PFSK-1 (cell line): ENCODE results near the gene A1CF.

Source experiments
- FOXP2 ChIP-seq: optimal IDR thresholded peaks from 2 replicates; pipeline ENCODE3; 2011; ENCODE audit warnings: borderline replicate concordance, control low read depth, inconsistent platforms; ENCODE audit not compliant: insufficient read depth; ENCODE audit errors: extremely low read length, extremely low read depth
- POLR2AphosphoS5 ChIP-seq: IDR thresholded peaks from 2 replicates; pipeline ENCODE4 v1.6.1; 2012; ENCODE audit warnings: low read depth, mild to moderate bottlenecking, control low read depth, low read length, moderate library complexity
- SIN3A ChIP-seq: IDR thresholded peaks from 2 replicates; pipeline ENCODE4 v1.6.1; 2012; ENCODE audit warnings: mild to moderate bottlenecking, low read length, moderate library complexity, borderline replicate concordance; ENCODE audit not compliant: insufficient read depth
- TAF1 ChIP-seq: IDR thresholded peaks from 2 replicates; pipeline ENCODE4 v1.6.1; 2012; ENCODE audit warnings: low read length, control low read depth, borderline replicate concordance; ENCODE audit not compliant: insufficient read depth
- TF ChIP-seq, protein P1 (sequence below), 2 experiments: IDR thresholded peaks; 2 replicates each; pipeline versions ENCODE4 v1.6.1 to v1.8.0; 2011 to 2012; ENCODE audit warnings: low read depth in 2 of 2, low read length in 2 of 2, control low read depth in 1 of 2, inconsistent platforms in 1 of 2, mild to moderate bottlenecking in 1 of 2, moderate library complexity in 1 of 2; ENCODE audit not compliant: insufficient read depth in 1 of 2

A1CF gene

DNA sequence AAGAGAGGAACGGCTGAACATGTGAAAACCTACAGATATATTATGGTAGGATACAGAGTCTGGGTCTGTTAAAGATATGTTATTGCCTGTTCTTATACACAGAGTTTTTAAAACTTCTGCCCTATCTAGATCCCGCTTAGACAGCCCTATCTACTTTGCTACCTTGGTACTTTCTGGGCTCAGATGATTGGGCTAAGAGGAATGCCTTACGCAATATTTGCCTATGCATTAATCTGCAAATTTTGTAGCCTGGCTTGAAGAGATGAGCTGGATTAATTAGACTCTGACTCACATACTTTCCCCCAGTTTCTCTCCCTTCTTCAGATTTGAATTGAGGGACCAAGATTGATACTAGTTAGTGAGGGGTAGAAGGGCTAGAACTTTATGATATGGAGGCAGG is 33.6 kb upstream of the A1CF start:
- TF ChIP-seq SIN3A (no peak), TAF1 (no peak), POLR2AphosphoS5 (no peak), FOXP2 (no peak)
- TF ChIP-seq, protein P1, sequence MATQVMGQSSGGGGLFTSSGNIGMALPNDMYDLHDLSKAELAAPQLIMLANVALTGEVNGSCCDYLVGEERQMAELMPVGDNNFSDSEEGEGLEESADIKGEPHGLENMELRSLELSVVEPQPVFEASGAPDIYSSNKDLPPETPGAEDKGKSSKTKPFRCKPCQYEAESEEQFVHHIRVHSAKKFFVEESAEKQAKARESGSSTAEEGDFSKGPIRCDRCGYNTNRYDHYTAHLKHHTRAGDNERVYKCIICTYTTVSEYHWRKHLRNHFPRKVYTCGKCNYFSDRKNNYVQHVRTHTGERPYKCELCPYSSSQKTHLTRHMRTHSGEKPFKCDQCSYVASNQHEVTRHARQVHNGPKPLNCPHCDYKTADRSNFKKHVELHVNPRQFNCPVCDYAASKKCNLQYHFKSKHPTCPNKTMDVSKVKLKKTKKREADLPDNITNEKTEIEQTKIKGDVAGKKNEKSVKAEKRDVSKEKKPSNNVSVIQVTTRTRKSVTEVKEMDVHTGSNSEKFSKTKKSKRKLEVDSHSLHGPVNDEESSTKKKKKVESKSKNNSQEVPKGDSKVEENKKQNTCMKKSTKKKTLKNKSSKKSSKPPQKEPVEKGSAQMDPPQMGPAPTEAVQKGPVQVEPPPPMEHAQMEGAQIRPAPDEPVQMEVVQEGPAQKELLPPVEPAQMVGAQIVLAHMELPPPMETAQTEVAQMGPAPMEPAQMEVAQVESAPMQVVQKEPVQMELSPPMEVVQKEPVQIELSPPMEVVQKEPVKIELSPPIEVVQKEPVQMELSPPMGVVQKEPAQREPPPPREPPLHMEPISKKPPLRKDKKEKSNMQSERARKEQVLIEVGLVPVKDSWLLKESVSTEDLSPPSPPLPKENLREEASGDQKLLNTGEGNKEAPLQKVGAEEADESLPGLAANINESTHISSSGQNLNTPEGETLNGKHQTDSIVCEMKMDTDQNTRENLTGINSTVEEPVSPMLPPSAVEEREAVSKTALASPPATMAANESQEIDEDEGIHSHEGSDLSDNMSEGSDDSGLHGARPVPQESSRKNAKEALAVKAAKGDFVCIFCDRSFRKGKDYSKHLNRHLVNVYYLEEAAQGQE (IDR thresholded peaks at IDR 0.05; ENCODE audit: insufficient read depth in 1 of 2, low read depth in 2 of 2, low read length in 2 of 2): no peak

- TF ChIP-seq FOXP2: no peak
- TF ChIP-seq, protein P1 (IDR thresholded peaks at IDR 0.05; ENCODE audit: insufficient read depth in 1 of 2, low read depth in 2 of 2, low read length in 2 of 2): no peak
- TF ChIP-seq TAF1: no peak
- no peak for TF ChIP-seq POLR2AphosphoS5
- TF ChIP-seq SIN3A: no peak
These were observed 33.1 kb upstream of the A1CF start for GRCh38 chr10:50918529-50918928.

DNA sequence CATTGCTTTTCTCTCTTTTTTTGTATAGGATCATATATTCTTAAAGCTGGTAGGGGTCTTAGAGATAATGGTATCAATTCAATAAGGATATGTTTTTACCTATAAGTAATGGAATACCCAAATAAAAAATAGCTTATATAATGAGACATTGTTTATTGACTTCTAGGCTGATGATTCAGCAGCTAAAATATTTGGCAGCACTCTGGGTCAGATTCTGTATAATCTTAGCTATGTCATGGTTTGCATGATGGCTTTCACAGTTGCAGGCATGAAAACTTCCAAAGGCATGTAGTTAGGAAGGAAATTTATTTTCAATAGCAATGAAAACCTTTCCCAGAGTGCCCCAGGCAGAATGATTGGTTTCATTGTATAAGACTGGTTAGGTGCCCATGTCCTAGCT is 32.1 kb upstream of the A1CF start:
- no peak for TF ChIP-seq TAF1
- TF ChIP-seq POLR2AphosphoS5: no peak
- no peak for TF ChIP-seq SIN3A
- TF ChIP-seq FOXP2: no peak
- TF ChIP-seq, protein P1 (IDR thresholded peaks at IDR 0.05; ENCODE audit: insufficient read depth in 1 of 2, low read depth in 2 of 2, low read length in 2 of 2): no peak

DNA sequence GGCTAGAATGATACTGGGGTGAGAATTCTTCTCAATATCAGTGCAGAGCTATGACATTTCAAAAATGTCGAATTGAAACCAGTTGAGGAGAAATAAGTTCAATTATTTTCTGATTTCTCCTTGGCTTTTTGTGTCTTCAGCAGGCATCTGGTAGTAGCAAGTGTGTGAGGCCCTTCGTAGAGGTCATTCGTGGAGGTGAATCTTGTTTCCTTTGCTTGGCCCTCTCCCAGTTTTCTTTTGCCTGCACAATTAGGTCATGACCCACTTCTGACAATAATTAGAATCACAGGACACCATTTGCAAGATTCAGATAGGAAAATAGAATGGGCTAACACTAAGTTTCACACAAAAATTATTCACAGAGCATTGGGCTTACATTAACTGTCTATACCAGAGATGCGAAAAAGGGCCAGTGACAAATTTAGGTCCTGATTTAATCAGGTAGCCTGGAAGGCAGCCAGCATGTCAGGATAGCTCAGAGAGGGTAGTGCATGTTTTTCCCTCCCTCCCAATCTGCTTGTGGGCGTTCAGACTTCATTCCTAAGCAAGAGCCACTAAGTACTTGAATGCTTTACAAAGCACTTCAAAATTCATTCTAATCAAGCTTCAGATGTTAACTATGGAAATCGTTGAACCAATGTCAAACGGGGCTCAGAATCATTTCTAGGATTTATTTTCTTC is 24.0 kb upstream of the A1CF start:
- no peak for TF ChIP-seq FOXP2
- TF ChIP-seq TAF1: no peak

DNA sequence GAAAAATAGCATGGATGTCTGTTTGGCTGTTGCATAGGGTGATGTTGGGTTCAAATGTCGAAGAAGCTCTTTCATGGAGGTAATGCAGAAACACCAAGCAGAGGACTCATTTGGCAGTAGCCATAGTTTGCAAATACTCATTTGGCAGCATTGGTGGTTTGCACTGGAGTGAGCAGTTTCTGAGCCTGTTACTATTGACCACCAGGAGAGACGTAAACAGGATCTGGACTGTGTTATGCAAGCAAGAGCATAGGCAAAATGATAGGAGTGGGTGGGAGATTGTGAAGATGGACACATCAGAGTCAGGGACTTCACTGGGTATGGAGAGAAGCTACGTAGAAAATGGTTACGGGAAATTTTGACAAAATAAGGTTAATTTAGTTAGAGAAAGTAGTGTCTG is 22.9 kb upstream of the A1CF start:
- TF ChIP-seq TAF1 (no peak), POLR2AphosphoS5 (no peak), FOXP2 (no peak), SIN3A (no peak)
- TF ChIP-seq, protein P1 (IDR thresholded peaks at IDR 0.05; ENCODE audit: insufficient read depth in 1 of 2, low read depth in 2 of 2, low read length in 2 of 2): no peak
